HepG2 (cell line): ENCODE results near the gene KIAA1958. TPM values are rescaled to one million over a fixed set of nuclear protein-coding genes. Genes with fewer than 3 reads are reported as not detected.

Experiments used
- CBX1 ChIP-seq: IDR thresholded peaks from one replicate; pipeline ENCODE4 v1.6.1; 2016; ENCODE audit warnings: antibody characterized with exemption, low read depth
- CHD4 ChIP-seq: fragments of 200-600 bp; sonication (generic); IDR thresholded peaks from 2 replicates; pipeline ENCODE4 v1.7.0; 2017; ENCODE audit warnings: mild to moderate bottlenecking, low read length, borderline replicate concordance
- GRHL1 ChIP-seq: sonication (generic); formaldehyde crosslinking; conservative IDR thresholded peaks from 2 replicates; pipeline ENCODE4 v1.8.0; 2022; ENCODE audit warnings: missing genetic modification reagents
- HNRNPK ChIP-seq: fragments of 200-400 bp; formaldehyde crosslinking; IDR thresholded peaks from 2 replicates; pipeline ENCODE4 v1.6.1; 2018; ENCODE audit warnings: low read length, low read depth, moderate library complexity, mild to moderate bottlenecking; ENCODE audit not compliant: poor library complexity, severe bottlenecking
- KLF6 ChIP-seq: IDR thresholded peaks from 2 replicates; pipeline ENCODE4 v1.8.0; 2016; ENCODE audit warnings: missing biosample characterization, missing genetic modification reagents
- MEIS1 ChIP-seq: sonication (generic); formaldehyde crosslinking; IDR thresholded peaks from 2 replicates; pipeline ENCODE4 v1.9.0; 2021; ENCODE audit warnings: mild to moderate bottlenecking, missing genetic modification reagents, moderate library complexity, borderline replicate concordance
- MXD4 ChIP-seq: IDR thresholded peaks from 2 replicates; pipeline ENCODE4 v1.6.1; 2016; ENCODE audit warnings: mild to moderate bottlenecking, missing biosample characterization, missing genetic modification reagents
- NFKB2 ChIP-seq: sonication (generic); formaldehyde crosslinking; IDR thresholded peaks from 2 replicates; pipeline ENCODE4 v1.4.0; 2020; ENCODE audit warnings: missing genetic modification reagents, borderline replicate concordance
- NR1H2 ChIP-seq: sonication (generic); formaldehyde crosslinking; IDR thresholded peaks from 2 replicates; pipeline ENCODE4 v1.8.1; 2022; ENCODE audit warnings: low read depth, missing genetic modification reagents, borderline replicate concordance
- POLR2AphosphoS5 ChIP-seq: IDR thresholded peaks from 2 replicates; pipeline ENCODE4 v1.6.1; 2012; ENCODE audit warnings: low read depth, low read length
- SNRNP70 ChIP-seq: fragments of 200-400 bp; formaldehyde crosslinking; IDR thresholded peaks from 2 replicates; pipeline ENCODE4 v1.6.1; 2017; ENCODE audit warnings: mild to moderate bottlenecking, low read depth, low read length, moderate library complexity
- SP4 ChIP-seq: sonication (generic); formaldehyde crosslinking; IDR thresholded peaks from 2 replicates; pipeline ENCODE4 v1.8.1; 2023; ENCODE audit warnings: mild to moderate bottlenecking, missing genetic modification reagents
- TARDBP ChIP-seq: sonication (generic); formaldehyde crosslinking; IDR thresholded peaks from 2 replicates; pipeline ENCODE4 v1.8.0; 2022; ENCODE audit warnings: mild to moderate bottlenecking, missing genetic modification reagents
- ZFP91 ChIP-seq: sonication (generic); formaldehyde crosslinking; IDR thresholded peaks from 2 replicates; pipeline ENCODE4 v1.9.0; 2022; ENCODE audit warnings: missing genetic modification reagents, mild to moderate bottlenecking, borderline replicate concordance
- ZNF235 ChIP-seq: sonication (generic); formaldehyde crosslinking; IDR thresholded peaks from 2 replicates; pipeline ENCODE4 v1.8.1; 2023; ENCODE audit warnings: mild to moderate bottlenecking, missing genetic modification reagents, borderline replicate concordance
- ZNF550 ChIP-seq: sonication (generic); formaldehyde crosslinking; IDR thresholded peaks from 2 replicates; pipeline ENCODE4 v1.4.0; 2020; ENCODE audit warnings: mild to moderate bottlenecking, missing genetic modification reagents, borderline replicate concordance
- ZNF704 ChIP-seq: sonication (generic); formaldehyde crosslinking; IDR thresholded peaks from 2 replicates; pipeline ENCODE4 v1.8.1; 2023; ENCODE audit warnings: mild to moderate bottlenecking, inconsistent platforms, moderate library complexity, missing genetic modification reagents, borderline replicate concordance
- ZXDC ChIP-seq: sonication (generic); formaldehyde crosslinking; IDR thresholded peaks from 2 replicates; pipeline ENCODE4 v1.5.0; 2020; ENCODE audit warnings: mild to moderate bottlenecking, missing genetic modification reagents
- polyA plus RNA-seq, 8 experiments: library from polyadenylated mRNA; depleted of rRNA in 3 of 8; stranded (reverse) in 7 of 8; unstranded in 1 of 8; fragments of >200 nt; fragmentation: Illumina TruSeq in 4 of 8; extraction: Trizol in 4 of 8; gene quantifications; 2 replicates each; pipeline versions ENCODE4 v1.2.1 to v1.2.3, GENCODE V29; 2011 to 2016; ENCODE audit warnings: low read depth in 4 of 8, missing spikeins in 1 of 8, mixed read lengths in 1 of 8; ENCODE audit not compliant: insufficient read depth in 1 of 8
- total RNA-seq, 5 experiments: library from RNA; depleted of rRNA; stranded (reverse); fragments of >200 nt; fragmentation: Illumina TruSeq; extraction: Trizol; gene quantifications; 2 replicates each; pipeline ENCODE4 v1.2.3, GENCODE V29; 2016; ENCODE audit warnings: low read depth in 1 of 5

The KIAA1958 gene
- total and polyA plus RNA-seq, 2 of the 13 experiments (the other 11 are each of a cell fraction or from before 2014, with no cell fraction given), result 8.5 to 10.3 TPM

- no peak for TF ChIP-seq CHD4
- TF ChIP-seq SP4 (CRISPR knock-in tag), result peak; percentile 77; the same call in 1 of the 2 replicates
- TF ChIP-seq GRHL1, result no peak
- TF ChIP-seq CBX1, result no peak
- peak; percentile 73; the same call in 1 of the 2 replicates for TF ChIP-seq ZNF704 (CRISPR knock-in tag)
- TF ChIP-seq TARDBP (CRISPR knock-in tag), result no peak; the same call in 1 of the 2 replicates
- TF ChIP-seq ZNF235, result peak; percentile 94
- TF ChIP-seq HNRNPK, result no peak
- no peak for TF ChIP-seq NR1H2 (CRISPR knock-in tag)
- peak; percentile 95 for TF ChIP-seq ZFP91 (CRISPR knock-in tag)
- TF ChIP-seq ZXDC (CRISPR knock-in tag), result peak; percentile 90; the same call in 1 of the 2 replicates
- TF ChIP-seq SNRNP70, result no peak
- TF ChIP-seq KLF6 (CRISPR knock-in tag), result peak; percentile 90; the same call in 1 of the 2 replicates
- TF ChIP-seq POLR2AphosphoS5, result peak; percentile 90
- TF ChIP-seq MEIS1 (CRISPR knock-in tag), result peak; percentile 83; the same call in 1 of the 2 replicates
- peak; percentile 85; the same call in 1 of the 2 replicates for TF ChIP-seq MXD4 (CRISPR knock-in tag)
- TF ChIP-seq NFKB2, result peak; percentile 95; the same call in 1 of the 2 replicates
- no peak for TF ChIP-seq ZNF550
These were observed at the start of gene KIAA1958 (continued) for GRCh38 chr9:112486221-112487007.
